Hypothalamus (tissue), 51 donors: ENCODE results near the gene ZBTB38.

ENCODE experiments used
- DNase-seq, 51 donors: peaks; one replicate each; lab custom pipeline; 2025; lab: John Stamatoyannopoulos, UW

The ZBTB38 gene, protein sequence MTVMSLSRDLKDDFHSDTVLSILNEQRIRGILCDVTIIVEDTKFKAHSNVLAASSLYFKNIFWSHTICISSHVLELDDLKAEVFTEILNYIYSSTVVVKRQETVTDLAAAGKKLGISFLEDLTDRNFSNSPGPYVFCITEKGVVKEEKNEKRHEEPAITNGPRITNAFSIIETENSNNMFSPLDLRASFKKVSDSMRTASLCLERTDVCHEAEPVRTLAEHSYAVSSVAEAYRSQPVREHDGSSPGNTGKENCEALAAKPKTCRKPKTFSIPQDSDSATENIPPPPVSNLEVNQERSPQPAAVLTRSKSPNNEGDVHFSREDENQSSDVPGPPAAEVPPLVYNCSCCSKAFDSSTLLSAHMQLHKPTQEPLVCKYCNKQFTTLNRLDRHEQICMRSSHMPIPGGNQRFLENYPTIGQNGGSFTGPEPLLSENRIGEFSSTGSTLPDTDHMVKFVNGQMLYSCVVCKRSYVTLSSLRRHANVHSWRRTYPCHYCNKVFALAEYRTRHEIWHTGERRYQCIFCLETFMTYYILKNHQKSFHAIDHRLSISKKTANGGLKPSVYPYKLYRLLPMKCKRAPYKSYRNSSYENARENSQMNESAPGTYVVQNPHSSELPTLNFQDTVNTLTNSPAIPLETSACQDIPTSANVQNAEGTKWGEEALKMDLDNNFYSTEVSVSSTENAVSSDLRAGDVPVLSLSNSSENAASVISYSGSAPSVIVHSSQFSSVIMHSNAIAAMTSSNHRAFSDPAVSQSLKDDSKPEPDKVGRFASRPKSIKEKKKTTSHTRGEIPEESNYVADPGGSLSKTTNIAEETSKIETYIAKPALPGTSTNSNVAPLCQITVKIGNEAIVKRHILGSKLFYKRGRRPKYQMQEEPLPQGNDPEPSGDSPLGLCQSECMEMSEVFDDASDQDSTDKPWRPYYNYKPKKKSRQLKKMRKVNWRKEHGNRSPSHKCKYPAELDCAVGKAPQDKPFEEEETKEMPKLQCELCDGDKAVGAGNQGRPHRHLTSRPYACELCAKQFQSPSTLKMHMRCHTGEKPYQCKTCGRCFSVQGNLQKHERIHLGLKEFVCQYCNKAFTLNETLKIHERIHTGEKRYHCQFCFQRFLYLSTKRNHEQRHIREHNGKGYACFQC (N-terminal part only)

DNA sequence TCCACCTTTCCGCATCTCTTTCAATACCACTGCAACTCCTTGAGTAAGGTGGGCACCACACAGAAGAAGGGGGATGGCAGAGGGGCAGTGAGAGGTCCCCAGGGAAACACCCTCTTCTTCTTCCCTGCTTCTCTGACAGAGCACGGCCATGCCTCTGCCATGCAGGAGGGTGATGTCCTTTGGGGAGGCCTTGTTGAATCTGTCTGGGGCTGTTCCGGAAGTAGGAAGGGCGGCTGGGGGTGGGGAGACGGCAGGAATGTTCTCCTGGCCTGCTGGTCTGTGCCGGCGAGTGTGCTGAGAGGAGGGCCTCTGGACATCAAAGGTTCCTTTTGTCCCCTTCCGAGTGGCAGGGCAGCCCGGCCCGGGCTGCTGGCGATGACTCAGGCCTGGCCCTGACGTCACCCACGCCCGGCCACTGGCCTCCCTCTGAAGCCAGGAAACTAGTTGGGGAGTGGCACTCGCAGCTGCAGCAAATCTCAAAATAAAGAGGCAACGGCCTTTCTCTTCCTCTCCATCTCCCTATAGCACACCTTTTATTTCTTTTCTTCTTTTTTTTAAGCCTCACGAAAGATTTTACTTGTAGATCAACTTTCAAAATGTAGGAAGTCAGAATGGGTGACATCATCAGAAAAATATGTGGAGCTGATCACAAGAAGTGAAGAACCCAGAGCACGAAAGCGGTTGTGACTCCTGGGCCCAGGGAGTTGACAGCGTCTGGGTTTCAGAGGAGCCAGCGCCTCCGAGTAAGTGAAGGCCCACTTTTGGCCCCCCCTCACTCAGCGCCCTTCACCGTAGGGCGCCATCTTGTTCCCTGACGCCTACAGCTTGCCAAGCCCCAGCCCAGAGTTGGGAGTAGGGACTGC lies at the start of gene ZBTB38:
ZBTB38 (plus strand) TSS at position 443 of the 863 bp plus-strand sequence. CDS start 73,885 bp downstream, outside the sequence.
- DNase-seq: peak; percentile 21 to 96 (median 87)

DNA sequence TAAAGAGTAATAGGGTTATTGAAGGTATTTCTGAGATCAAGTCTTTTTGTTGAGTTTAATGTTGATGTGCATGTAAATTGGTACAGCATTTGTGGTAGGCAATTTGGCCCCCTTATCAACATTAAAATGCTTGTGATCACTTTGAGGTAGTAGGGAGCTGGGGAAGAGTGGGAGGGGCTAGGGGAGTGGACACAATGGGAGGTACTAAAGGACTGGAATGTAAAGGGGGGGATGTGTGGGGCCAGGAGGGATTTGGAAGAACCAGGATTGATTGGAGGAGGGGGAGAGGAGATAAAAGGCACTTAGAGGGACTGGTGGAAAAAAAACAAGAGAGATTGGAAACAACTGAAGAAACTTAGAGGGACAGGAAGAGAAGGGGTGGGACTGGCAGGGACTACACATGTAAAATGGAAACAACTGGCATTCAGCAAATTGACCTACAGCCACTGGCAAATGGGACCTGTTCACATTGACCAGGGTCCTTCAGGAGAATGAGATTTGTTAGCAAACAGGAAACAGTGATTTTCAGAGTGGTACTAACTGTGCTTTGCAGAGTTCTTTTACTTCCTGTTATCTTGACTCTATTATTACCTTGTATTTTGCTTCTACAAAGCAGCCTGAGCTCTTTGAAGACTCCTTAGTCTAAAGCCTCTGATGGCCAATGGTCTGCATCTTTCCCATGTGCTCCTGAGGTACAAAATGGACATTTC lies 47.8 kb upstream of the ZBTB38 start:
- DNase-seq: no peak

GRCh38 chr3:141321109-141321497 lies 47.2 kb upstream of the ZBTB38 start:
- DNase-seq: no peak

DNA sequence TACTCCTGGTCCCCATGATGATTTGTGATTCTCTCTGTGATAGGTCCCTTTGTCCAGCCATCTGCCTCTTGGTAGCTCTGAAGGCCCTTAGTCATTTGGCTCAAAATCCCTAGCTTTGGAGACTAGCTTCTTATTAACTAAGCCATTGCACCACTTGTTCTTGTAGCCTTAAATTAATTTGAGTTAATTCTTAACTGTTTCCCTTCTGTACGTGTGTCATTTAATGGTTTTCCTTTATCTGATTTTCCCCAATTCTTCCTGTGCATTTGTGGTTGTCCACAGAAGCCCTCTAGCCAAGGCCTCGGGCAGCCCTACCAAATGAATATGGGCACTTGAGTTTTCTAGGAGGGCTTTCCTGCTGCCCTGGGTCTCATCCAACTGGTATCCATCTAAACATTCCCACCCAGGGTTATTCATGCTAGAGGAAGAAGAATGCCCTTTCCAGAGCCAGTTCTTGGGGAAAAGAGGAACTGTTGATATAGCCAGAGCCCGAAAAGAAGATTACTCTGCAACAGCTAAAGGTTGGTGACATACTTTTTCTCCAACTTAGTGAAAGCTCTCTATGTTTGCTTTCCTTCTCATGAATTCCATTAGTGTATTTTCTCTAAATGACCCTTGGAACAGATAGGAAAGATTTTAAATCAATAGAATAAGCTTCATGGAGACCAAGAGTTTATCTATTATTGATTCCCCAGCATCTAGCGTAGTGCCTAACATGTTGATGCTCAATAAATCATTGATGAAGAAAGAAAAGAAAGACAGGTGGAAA lies 44.2 kb upstream of the ZBTB38 start:
- no peak for DNase-seq

DNA sequence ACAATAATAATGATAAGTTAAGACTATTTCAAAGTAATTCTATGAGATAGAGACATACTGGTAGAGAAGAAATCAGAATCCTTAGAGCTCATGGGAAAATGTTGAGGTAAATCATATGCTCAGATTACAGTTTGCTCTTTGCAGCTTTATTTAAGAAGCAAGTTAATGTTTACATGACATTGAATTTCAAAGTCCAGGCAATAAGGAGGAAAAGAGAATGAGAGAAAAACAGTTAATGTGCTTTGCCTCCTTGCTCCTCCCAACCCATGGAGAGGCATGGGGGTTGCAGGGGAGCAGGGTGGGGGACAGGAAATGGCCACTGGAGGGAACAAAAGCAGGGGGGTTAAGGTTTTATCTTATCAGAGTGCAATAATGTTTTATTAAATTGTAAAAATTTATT lies 42.2 kb upstream of the ZBTB38 start:
- DNase-seq: no peak

DNA sequence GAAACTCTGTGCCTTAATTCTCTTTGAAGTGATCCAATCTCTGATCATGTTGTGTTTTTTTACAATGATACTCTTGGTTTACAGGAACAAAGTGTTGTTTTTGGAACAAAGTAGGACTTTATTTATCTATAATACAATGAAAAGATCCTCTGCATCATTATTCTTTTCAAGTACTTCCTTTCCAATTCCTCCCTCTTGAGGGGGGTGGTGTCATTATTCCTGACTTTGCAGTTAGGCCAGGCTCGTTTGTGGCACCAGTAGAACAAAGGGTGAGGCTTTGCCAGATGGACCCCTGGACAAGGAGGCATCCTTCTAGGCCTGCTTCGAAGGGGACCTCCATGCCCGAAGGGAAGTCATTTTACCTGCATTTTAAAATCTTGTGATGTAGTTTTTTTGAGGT lies 41.7 kb upstream of the ZBTB38 start:
- DNase-seq: no peak

GRCh38 chr3:141328286-141329166 lies 39.8 kb upstream of the ZBTB38 start:
- DNase-seq: no peak

GRCh38 chr3:141330235-141330634 lies 38.1 kb upstream of the ZBTB38 start:
- no peak for DNase-seq

GRCh38 chr3:141330718-141331376 lies 37.5 kb upstream of the ZBTB38 start:
- DNase-seq: no peak

DNA sequence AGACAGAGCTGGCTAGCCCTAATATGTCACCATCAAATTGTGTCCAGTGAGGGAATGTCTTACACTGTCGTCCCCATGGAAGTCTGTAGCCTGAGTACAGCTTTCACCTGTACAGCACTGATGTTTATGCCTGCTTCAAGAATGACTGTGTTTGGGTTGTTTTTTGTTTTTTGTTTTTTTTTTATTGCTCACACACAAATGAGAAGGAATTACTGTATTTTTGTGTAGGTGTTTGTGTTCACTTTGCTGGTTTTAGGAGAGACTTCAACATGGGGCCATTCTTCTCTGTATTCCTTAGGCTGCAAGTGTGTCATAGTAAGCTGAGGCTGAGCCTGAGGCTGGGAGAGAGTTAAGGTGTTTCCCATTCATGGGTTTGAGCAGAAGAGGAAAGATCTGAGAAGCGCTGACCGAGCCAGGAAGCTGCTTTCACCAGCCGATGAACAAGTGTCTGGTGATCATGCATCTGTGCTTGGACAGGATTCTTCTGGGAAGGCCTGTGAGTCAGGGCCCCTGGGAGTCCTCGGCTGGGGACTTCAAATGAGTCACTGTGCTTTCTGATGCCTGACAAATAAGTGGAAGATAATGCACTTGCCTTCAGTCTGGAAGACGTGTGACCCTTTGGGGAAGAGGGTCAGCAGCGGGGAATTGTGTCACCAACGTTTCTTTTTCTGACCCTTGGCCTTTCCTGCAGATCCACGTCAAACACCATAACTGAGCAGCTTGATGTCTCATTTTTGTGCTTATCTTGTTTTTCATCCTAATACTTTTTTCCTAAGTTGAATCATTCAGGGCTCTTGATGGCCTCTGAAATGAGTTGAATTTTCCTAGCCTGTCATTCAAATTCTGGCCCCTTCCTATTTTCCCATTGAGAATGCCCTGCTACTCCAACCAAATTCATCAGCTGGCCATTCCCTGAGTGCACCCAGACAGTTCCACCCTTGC lies 36.7 kb upstream of the ZBTB38 start:
- DNase-seq: peak in 4 of 51 donors; percentile 7 to 60 (median 50)

DNA sequence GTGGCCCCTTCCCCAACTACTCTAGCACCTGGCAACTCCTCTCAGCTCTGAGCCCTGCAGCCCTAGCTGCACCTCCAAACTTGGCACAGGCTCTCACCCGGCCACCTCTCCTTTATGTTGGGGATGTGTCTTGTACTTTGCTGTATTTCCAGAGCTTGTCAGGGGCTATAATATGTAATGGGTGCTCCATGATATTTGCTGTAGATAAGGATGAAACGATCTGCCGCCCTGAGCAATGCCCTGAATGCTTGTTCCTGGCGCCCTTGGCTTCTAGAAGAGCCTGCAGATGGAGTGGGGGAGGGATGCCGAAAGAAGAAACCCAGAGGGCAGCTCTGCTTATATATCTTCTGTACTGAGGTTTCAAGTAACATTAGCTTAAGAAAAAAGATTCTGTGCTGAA lies 35.9 kb upstream of the ZBTB38 start:
- no peak for DNase-seq

- DNase-seq: no peak
Observed at GRCh38 chr3:141333836-141334626, 34.3 kb upstream of the ZBTB38 start.

DNA sequence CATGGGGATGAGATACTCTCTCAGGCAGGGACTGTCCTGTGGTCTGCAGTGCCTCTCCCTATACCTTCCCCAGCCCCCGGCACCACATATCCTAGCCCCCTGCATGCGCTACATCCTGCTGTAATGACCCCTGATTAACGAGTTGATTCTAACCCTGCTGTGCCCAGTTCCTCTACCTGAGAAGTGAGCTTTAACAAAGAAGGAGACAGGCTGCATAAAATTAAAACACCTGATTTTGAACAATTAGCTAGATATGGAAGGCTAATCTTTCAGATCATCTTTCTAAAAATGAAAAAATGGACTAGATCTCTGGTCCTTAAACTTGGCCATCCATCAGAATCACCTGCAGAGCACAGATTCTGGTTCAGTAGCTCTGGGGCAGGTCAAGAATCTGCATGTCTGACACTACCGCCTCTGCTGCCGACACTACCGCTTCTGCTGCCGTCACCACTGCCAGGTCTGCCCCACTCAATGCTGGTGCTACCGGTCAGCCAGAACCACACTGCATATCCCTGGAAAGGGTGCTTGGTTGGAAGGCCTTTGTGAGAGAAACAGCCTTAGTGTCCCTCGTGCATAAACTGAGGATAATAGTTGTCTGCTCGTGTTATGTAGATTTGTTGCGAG lies 33.6 kb upstream of the ZBTB38 start:
- DNase-seq: no peak

GRCh38 chr3:141335531-141336061 lies 32.7 kb upstream of the ZBTB38 start:
- no peak for DNase-seq
